ENCODE data around the gene TPRG1L.

DNA sequence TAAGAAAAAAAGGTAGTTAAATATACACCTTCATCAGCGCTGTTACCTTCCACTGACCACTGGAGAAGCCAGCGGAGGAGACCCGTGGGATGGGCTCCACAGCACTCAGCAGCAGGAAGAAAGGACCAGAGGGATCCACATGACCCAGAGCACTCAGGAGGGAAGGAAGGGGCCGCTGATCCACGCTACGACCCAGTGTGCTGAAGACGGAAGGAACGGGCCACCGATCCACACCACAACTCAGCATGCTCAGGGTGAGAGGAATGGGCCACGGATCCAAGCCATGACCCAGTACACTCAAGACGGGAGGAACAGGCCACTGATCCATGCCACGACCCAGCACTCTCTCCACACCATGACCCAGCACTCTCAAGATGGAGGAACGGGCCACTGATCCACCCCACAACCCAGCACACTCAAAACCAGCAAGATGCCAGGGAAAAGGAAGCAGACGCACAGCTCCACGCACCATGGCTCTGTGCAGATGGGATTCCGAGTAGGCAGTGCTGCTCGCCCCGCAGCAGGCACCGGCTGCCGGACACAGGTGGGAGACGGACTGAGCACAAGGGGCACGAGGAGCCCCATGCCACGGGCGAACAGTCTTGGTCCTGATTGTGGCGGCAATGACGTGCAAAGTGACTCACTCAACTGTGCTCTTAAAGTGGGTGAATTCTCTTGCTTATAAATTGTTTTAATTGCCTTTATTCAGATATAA is 16.4 kb downstream of the TPRG1L start:
- TF ChIP-seq, protein P1, sequence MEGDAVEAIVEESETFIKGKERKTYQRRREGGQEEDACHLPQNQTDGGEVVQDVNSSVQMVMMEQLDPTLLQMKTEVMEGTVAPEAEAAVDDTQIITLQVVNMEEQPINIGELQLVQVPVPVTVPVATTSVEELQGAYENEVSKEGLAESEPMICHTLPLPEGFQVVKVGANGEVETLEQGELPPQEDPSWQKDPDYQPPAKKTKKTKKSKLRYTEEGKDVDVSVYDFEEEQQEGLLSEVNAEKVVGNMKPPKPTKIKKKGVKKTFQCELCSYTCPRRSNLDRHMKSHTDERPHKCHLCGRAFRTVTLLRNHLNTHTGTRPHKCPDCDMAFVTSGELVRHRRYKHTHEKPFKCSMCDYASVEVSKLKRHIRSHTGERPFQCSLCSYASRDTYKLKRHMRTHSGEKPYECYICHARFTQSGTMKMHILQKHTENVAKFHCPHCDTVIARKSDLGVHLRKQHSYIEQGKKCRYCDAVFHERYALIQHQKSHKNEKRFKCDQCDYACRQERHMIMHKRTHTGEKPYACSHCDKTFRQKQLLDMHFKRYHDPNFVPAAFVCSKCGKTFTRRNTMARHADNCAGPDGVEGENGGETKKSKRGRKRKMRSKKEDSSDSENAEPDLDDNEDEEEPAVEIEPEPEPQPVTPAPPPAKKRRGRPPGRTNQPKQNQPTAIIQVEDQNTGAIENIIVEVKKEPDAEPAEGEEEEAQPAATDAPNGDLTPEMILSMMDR (conservative IDR thresholded peaks at IDR 0.05; ENCODE audit: low read depth, low read length), result no peak
- no peak for TF ChIP-seq EZH2 (IDR thresholded peaks at IDR 0.05; ENCODE audit: borderline replicate concordance, low read depth, low read length, poor library complexity, severe bottlenecking)
